GM19043 (cell line): Measurements from ENCODE around the gene MS4A4A.
"Not testable (repeated sequence)": the region's sequence is repeated elsewhere in the genome, so short reads cannot be mapped to it uniquely, and the experiment has no call there.

Experiments used
- ATAC-seq: cut with Tn5 transposase; IDR thresholded peaks from one replicate; pipeline ENCODE4 v1.9.1; 2021; ENCODE audit warnings: low read depth; ENCODE audit not compliant: unreplicated experiment

Gene MS4A4A

DNA sequence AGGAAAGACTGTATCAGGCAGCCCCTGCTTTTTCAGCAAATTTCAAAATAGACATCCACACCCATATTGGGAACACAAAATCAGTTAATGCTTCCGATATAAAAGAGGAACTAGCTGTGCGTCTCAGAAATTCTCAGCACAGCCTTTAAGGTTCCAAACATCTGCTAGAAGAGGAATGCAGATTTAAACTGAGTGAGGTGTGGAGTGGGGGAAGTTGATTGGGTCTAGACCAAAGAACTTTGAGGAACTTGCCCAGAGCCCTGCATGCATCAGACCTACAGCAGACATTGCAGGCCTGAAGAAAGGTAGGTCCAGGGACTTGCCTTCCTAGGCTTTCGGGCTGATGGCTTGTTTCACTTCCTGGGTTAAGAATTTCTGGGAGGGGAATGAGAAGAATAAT, at the start of gene MS4A4A:
MS4A4A (plus strand) TSS at position 255 of the 400 bp plus-strand sequence; CDS start at position 265, 10 bp downstream.
- ATAC-seq, result no peak

DNA sequence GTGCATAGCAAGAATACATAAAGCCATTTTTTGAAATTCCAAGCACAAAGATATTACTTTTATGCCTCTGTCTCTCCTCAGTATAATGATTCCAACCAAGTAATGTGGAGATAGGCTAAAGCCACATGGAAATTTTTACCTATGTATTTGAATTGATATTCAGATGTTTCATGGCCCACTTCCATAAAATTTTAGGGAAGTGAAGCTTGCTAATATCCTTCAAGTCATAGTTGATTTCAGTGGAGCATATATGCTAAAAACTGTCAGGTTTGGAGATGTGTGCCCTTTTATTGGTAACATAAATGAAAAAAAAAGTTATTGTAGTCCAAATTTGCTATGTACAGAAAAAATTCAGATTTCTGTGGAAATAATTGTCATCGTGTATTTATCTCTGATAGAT, 49.8 kb upstream of the MS4A4A start:
- no peak for ATAC-seq

DNA sequence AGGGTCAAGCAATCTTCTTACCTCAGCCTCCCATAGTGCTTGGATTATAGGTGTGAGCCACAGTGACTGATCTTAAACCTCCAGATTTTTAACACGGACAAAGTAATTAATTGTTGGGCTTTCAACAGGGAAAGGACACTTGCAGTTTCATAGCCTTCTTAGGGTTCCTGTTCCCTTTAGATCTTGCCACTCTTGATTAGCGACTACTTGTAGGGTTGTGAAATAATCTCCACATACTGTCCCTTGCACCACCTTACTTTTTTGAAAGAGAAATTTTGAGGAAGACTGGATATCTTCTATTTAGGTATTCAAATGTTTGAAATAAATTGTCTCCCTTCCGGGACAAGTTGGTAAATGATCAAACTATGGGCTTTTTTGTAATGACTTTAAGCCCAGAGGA, 45.1 kb upstream of the MS4A4A start:
- ATAC-seq, result no peak

DNA sequence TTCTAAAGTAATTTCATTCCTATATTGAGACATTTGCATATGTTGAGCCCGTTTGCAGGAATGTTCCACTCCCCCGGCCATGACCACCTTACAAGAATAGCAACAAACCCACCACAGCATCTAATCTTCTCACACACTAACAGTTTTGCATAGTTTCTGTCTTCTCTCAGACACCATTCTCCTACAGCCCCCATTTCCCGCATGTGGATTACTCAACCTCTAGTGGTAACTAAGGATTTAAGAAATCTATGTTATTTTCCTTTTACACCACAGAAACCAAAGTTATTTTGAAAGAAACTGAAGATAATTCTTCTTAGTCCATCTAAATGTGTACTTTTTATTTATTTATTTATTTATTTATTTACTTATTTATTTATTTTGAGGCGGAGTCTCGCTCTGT, 39.8 kb upstream of the MS4A4A start:
- no peak for ATAC-seq

DNA sequence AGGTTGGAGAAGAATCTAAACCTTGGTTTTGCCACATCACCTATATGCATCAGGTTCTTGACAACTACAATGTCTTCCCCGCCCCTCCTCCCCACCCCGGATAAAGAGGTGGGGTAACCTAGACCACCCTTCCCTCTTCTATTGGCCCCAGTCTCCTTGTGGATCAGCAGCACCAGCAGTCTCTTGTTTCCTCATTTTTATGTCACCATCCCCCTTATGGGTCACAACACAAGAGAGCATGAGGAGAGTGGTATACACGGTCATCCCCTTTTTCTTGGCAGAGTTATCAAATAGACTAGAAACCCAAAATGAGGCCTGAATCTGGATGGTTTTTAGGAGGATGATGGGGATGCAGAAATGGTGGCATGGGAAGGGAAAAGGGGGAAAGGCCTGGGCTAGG, 38.7 kb upstream of the MS4A4A start:
- no peak for ATAC-seq

DNA sequence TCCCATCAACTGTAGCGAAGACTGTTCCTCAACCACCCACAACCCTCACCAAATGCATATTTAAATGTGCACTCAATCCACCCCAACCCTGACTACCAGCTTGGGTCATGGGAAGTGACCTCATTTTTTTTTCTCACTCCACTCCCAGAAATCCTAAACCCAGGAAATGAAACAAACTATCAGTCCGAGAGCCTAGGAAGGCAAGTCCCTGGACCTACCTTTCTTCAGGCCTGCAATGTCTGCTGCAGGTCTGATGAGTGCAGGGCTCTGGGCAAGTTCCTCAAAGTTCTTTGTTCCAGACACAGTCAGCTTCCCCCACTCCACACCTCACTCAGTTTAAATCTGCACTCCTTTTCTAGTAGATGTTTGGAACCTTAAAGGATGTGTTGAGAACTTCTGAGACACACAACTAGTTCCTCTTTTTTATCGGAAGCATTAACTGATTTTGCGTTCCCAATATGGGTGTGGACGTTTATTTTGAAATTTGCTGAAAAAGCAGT, 37.7 kb upstream of the MS4A4A start, which contains the start of gene MS4A4E:
MS4A4E (minus strand) TSS at position 398 of the 500 bp plus-strand sequence. CDS start 13,082 bp downstream, outside the sequence.
- no peak for ATAC-seq

- no peak for ATAC-seq
Observed at GRCh38 chr11:60251485-60252212, 28.8 kb upstream of the MS4A4A start.

DNA sequence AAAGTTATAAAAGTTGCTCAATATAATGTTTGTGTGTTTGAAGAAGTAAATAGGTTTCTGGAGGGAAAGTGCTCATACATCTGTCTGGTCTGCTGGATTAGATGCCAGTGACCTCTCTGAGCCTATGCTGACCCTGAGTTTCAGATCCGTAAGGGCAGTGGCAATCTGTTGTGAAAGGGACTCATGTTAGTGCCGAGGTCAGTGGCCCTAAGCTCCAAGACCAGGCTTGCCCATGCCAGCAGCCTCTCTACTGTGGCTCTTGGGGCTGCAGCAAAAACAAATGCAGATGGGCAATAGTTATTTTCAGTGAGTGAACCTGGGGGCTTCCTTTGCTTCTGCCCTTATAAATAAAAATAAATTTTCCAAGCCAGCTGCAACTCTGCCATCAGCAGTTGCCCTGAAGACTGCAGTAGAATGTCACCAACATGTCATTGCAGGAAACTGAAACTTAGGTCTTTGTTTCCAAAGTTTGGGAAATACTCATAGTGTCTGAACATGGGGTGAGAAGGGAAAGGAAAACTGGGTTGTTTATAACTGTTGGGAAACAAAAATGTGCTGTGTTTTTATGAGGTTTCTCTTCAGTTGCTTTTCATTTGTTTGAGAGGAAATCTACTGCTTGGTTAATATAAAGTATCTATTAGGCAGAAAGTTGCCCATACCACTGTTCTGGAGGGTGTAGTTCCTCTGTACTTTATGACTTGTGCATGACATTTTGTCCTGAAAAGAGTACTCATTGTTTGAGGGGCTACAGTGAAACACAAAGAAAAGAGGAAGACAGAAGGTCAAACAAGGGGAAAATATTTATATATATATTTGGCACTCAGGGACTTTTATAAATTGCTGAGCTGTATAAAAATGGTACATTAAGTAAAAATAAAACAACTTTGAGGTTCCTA, 28.0 kb upstream of the MS4A4A start:
- ATAC-seq, result no peak

- ATAC-seq, result no peak
Observed at GRCh38 chr11:60257956-60258722, 22.3 kb upstream of the MS4A4A start.

DNA sequence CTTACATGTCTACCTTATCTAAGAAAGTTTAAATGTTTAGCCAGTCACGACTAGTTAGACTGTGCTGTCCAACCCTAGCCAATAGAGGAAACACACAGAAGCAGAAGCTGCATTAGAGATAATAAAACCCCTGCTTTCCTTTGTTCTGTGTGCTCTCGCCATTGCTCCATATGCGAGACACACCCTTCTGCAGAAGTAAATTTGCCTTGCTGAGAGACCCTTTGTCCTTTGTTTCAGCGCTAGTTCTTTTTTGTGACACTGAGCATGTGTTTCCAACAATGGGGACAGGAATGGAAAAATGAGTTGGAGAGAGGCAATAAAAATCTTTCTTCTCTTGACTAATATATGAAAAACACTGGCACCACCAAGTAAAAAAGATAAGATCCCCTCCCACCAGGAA, 19.5 kb upstream of the MS4A4A start:
- no peak for ATAC-seq

- no peak for ATAC-seq
Observed at GRCh38 chr11:60263402-60263801, 17.1 kb upstream of the MS4A4A start.

DNA sequence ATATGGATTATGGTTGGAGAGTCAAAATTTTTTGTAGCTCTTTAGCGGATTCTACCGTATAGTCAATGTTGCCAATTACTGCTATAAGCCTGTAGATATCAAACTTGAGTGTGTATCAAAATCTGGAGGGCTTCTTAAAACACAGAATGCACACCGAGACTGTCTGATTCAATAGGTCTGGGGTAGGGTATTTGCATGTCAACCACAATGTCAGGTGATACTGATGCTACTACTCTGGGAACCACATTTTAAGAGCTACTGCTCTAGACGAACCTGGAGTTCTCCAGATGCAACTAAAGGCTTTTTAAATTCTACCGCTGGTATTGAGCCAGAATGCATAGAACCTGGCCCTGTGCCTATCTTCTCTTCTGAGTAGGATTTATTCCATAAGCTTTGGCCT, 15.8 kb upstream of the MS4A4A start:
- ATAC-seq, result no peak

- ATAC-seq, result no peak
Observed at GRCh38 chr11:60265373-60266214, 14.9 kb upstream of the MS4A4A start.

DNA sequence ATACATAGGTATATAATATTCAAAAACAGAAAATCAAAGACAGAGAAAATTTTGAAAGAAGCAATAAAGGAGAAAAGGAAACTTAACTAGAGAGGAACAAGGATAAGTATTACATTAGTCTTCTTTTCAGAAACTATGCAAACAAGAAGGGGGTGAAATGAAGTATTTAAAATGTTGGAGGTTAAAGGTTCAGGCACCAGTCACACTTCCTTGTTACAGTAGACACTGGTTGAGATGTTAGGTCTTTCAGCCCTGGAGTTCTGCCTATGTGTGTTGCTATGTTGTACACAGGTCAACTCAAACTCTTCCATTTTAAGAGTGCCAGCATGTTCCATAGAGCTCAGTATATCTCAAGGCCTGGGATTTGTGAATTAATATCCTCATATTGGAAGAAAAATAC, 6.0 kb upstream of the MS4A4A start:
- ATAC-seq, result no peak

DNA sequence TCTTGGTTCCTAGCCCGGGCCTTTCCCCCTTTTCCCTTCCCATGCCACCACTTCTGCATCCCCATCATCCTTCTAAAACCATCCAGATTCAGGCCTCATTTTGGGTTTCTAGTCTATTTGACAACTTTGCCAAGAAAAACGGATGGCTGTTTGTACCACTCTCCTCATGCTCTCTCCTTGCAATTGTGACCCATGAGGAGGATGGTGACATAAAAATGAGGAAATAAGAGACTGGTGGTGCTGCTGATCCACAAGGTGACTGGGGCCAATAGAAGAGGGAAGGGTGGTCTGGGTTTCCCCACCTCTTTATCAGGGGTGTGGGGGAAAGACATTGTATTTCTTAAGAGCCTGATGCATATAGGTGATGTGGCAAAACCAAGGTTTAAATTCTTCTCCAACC, 1.0 kb downstream of the MS4A4A start:
- no peak for ATAC-seq

DNA sequence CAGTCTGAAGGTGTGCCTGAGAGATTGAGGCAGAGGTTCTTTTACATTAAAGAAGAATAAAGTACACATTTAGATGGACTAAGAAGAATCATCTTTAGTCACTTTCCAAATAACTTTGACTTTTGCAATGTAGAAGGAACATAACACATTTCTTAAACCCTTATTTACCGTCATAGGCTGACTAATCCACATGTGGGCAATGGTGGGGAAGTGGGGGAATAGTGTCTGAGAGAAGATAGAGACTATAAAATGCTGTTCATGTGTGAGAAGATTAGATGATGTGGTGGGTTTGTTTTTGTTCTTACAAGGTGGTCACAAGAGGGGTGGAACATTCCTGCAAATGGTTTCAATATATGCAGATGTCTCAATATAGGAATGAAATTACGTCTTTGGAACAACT, 1.8 kb downstream of the MS4A4A start:
- no peak for ATAC-seq

- not testable (repeated sequence) for ATAC-seq
Observed at GRCh38 chr11:60285411-60286126, 5.1 kb downstream of the MS4A4A start.

DNA sequence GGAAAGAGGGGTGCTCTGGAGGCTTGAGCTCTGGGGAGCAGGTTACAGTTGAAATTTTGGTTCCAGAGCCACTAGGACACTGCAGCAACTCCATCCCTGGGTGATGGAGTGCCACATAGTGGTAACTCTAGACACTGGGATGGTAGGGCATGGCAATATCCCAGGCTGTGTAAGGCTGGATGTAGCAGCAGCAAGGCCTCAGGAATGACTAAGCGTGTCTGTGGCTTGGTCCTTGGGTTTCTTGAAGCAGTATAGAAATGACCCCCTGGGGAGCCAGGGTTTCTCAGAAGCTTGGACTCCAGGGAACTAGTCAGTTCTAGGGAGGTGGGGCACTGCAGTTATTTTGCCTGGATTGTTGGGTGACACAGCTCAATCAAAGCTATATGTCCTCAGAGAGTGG, 8.1 kb downstream of the MS4A4A start:
- no peak for ATAC-seq

- ATAC-seq, result no peak
Observed at GRCh38 chr11:60292145-60292544, 11.7 kb downstream of the MS4A4A start.
